GM21723 (cell line): ENCODE measurements around the gene MAPK14.
"Not testable (repeated sequence)": the region's sequence is repeated elsewhere in the genome, so short reads cannot be mapped to it uniquely, and the experiment has no call there.

ENCODE experiments used
- ATAC-seq: cut with Tn5 transposase; IDR thresholded peaks from one replicate; pipeline ENCODE4 v1.9.1; 2021; ENCODE audit warnings: mild to moderate bottlenecking, moderate library complexity; ENCODE audit not compliant: unreplicated experiment

The MAPK14 gene

DNA sequence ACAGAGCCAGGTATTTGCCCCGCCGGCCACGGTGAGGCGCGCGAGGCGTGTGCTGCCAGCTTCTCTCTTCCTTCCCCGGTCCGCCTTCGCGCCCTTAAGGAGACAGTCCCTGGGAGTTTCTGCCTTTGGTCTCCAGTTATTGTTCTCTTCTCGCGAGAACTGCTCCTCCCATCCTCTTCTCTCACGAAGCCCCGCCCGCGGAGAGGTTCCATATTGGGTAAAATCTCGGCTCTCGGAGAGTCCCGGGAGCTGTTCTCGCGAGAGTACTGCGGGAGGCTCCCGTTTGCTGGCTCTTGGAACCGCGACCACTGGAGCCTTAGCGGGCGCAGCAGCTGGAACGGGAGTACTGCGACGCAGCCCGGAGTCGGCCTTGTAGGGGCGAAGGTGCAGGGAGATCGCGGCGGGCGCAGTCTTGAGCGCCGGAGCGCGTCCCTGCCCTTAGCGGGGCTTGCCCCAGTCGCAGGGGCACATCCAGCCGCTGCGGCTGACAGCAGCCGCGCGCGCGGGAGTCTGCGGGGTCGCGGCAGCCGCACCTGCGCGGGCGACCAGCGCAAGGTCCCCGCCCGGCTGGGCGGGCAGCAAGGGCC lies at the start of gene MAPK14:
Gene MAPK14 (plus strand): TSS at position 308 of the 587 bp plus-strand sequence. CDS start 350 bp downstream, outside the sequence.
- peak; percentile 85 for ATAC-seq

DNA sequence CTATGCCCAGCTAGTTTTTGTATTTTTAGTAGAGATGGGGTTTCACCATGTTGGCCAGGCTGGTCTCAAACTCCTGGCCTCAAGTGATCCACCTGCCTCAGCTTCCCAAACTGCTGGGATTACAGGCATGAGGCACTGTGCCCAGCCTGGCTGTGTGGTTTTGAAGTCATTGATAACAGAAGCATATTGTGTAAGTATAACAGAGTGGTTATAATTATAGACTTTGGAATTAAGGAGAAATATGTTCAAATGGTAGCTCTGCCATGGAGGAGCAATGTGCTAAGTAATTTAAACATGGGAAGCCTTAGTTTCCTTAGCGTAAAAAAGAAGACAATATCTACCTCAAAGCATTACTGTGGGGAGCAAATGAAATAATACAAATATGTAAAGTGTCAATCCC lies 47.5 kb upstream of the MAPK14 start:
- not testable (repeated sequence) for ATAC-seq

DNA sequence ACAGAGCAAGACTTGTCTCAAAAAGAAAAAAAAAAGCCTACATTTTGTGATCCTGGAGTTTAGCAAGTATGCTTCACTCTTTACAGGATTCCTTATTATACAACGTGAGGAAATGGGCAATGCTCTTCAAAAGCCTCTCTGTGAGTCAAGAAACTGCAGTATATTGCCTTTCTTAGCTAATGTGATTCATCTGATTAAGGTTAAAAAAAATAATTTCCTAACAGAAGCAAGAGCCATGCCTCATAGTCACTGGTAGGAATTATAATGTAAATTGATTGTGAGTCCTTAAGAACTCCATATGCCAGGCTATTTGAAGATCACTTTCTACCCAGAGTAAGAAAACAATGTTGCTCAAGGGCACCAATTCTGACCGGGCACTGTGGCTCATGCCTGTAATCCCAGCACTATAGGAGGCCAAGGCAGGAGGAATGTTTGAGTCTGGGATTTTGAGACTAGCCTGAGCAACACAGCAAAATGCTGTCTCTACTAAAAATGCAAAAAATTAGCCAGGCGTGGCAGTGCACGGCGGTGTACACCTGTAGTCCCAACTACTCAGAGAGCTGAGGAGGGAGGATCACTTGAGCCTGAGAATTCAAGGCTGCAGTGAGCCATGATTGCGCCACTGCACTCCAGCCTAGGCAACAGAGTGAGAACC lies 46.5 kb upstream of the MAPK14 start:
- no peak for ATAC-seq

DNA sequence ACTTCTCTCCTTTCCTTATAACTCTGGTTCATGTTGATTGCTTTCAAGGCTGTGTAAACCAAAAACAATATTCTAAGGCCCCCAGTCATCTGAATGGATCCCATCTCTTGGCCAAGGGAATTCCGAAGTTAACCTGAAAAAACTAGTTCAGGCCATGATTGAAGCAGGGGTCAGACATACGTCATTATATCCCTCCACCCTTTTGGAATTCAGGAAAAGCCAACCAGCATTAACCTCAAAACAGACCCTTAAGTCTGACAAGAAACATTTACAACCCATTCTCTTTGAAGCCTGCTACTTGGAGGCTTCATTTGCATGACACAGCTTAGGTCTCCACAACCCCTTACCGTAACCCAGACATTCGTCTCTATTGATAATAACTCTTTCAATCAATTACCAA lies 42.9 kb upstream of the MAPK14 start:
- no peak for ATAC-seq

DNA sequence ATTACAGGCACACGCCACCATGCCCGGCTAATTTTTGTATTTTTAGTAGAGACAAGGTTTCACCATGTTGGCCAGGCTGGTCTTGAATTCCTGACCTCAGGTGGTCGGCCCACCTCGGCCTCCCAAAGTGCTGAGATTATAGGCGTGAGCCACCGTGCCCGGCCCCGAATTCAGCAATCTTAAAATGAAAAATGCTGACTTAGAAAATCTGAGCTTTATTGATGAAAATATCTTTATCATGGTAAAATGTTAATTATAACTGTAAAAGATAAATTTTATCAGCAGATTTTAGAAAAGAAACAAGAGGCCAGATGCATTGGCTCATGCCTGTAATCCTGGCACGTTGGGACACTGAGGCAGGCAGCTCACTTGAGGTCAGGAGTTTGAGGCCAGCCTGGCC lies 39.6 kb upstream of the MAPK14 start:
- ATAC-seq: not testable (repeated sequence)

DNA sequence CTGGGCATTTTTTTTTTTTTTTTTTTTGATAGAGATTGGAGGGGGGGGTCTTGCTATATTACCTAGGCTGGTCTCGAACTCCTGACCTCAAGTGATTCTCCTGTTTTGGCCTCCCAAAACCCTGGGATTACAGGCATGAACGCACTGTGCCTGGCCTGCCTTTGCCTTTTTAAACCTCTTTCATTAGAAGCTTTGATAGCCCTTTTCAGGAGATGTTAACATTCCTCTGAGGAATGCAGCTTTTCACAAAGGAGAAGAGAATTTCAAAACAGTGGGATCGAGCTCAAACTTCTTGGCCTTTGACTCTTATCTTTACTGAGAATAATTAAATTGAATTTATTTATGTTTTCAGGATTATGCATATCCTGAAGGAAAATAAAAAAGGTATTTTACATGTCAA lies 34.5 kb upstream of the MAPK14 start:
- no peak for ATAC-seq

DNA sequence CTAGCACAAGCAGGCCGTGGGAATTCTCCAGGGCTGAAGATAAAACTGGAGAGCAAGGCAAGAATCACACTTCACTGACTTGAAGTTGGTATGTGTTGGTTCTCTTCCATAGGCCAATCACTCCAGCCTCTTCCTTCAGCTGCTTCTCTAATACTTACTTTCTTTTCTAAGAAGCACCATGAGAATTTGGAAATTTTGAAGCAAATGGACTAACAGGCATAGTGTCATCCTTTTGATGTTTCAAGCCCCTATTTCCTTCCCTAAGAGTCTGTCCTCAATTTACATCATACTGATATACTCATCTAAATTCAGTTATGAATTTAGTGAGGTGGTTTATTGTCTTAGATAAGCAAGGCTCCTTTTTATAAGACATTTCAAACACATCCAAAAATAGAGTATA lies 27.2 kb upstream of the MAPK14 start:
- ATAC-seq: no peak

DNA sequence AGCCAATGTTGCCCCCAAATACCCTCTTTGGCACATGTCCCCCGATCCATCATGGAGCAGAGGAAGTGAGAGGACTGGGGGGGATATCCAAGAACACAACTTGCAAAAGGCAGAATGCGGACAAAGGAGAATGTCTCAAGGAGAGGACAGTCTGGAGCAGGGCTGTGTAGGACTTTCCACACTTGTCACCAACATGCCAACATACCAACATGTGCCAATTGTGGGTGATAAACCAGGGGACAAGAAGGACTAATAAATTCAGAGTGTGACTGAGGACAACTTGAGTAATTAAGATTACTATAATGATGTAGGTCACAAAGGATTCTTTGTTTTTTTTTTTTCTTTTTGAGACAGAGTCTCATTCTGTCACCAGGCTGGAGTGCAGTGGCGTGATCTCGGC lies 11.9 kb upstream of the MAPK14 start:
- no peak for ATAC-seq

DNA sequence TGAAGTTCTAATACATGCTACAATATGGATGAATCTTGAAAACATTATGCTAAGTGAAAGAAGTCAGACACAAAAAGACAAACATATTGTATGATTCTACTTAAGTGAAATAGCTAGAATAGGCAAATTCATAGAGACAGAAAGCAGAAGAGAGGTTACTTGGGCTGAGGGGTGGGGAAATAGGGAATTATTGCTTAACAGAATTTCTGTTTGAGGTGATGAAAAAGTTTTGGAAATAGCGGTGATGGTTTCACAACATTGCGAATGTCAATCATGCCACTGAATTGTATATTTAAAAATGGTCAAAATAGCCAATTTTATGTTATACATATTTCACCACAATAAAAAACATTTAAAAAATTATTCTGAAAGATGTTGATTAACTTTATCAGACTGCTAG lies 9.3 kb upstream of the MAPK14 start:
- no peak for ATAC-seq

DNA sequence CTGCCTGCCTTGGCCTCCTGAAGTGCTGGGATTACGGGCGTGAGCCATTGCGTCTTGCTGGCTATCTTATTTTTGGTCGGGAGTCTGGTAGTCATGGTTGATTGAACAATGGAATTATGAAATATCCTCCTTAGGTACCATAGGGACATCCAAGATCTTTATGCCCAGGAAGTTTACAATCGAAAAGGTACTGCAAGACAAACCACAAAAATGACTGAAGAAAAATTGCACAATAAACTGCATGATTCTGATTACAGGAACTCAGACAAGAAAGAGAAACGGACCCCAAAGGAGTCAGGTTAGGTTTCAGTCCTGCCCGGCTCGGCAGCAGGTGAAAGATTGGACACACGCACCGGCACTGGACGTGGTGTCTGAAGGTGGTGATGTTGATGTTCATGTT lies 8.4 kb upstream of the MAPK14 start:
- ATAC-seq: no peak

- ATAC-seq: no peak
Observed at GRCh38 chr6:36020154-36020553, 7.5 kb upstream of the MAPK14 start.

- no peak for ATAC-seq
Observed at GRCh38 chr6:36023996-36024795, 3.4 kb upstream of the MAPK14 start, which contains the start of gene SLC26A8. Gene SLC26A8 (minus strand): TSS chr6:36024641. CDS start chr6:36019707, 4,934 bp downstream.

GRCh38 chr6:36025260-36025931 lies 2.2 kb upstream of the MAPK14 start:
- ATAC-seq: no peak

DNA sequence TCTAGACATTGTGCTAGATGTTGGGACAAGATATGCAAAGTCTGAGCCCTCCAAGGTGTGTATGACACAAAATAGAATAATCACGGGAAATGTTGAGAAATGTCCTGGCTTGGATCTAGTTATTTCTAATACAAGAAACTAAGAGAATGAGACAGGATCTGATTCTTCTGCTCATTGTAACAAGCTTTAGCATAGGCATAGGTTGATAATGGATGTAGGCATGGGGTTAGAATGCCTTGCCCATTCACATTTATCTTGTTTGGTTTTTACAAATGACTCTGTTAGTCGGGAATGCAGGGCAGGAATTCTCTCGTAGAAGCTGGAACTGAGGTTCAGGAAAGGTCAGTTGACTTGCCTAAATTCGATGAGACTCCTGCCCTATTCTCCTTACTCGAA lies 1.7 kb upstream of the MAPK14 start:
- no peak for ATAC-seq

DNA sequence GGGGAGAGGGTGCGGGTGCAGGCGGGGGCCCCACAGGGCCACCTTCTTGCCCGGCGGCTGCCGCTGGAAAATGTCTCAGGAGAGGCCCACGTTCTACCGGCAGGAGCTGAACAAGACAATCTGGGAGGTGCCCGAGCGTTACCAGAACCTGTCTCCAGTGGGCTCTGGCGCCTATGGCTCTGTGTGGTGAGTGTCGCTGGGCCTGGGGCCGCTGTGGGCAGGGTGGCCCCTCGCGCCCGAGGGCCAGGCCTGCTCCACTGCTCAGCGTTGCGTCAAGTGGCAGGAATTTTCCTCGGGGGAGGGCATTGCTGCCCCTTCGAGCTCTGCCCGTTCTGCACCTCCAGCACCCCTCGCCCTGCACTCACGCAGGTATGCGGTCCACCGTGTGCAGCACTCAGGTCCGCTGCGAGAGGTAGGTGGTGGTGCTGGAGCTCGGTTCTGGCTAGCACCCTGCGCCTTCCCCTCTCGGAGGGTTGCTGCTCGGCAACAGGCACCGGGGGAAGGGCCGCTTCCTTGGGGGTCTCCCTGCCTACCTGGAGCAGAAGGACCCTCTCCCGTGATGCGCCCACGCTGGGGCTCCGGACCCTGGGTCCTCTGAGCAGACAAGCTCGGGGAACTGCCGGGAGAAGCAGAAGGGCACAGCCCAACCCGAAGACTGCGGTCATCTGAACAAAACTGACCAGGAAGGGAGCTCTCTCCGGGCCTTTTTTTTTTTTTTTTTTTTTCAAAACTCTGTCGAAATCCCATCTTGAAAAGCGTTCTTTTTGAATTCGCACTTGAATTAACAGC lies 674 bp downstream of the MAPK14 start:
- ATAC-seq: peak; percentile 24

- ATAC-seq: peak; percentile 32
Observed at GRCh38 chr6:36028877-36029324, 1.3 kb downstream of the MAPK14 start.

- no peak for ATAC-seq
Observed at GRCh38 chr6:36029464-36029863, 1.9 kb downstream of the MAPK14 start.

GRCh38 chr6:36032261-36032660 lies 4.7 kb downstream of the MAPK14 start:
- no peak for ATAC-seq

- not testable (repeated sequence) for ATAC-seq
Observed at GRCh38 chr6:36033144-36033543, 5.5 kb downstream of the MAPK14 start.

DNA sequence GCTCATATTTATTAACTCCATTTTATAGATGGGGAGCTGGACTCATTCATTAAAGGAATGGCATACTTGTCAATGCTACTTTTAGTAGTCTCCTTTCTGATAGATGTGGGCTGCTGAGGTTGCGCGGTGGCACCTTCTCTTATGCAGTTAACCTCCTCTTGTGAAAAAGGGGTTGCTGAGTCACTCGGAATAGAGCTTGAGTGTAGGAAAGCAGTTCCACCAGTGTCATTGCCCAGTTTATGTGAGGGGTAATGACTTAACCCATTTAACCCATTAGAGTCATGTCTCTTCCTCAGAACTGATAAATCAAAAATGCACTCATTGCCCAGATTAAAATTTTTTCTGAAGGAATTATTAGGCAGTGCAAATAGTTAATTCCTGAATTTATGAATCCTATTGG lies 6.3 kb downstream of the MAPK14 start:
- ATAC-seq: no peak

DNA sequence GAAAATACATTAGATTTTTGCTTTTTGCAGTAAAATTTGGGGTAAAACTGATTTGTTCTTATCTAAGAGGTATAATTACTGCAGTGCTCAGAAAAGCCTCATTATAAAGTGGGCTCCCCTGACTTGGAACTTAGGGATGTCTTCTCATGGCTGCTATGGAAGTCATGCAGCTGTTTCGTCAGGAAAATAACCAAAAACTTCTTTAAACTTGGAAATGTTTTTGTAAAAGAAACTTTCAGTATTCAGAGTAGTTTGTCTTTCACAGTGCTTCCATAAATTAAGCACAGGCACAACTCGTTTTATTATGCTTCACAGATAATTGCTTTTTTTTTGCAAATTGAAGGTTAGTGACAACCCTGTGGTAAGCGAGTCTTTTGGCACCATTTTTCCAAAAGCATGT lies 6.8 kb downstream of the MAPK14 start:
- no peak for ATAC-seq
